Neural cell (in vitro differentiated cells): ENCODE data around the gene CCDC150. TPM values are rescaled to one million over a fixed set of nuclear protein-coding genes. Genes with fewer than 3 reads are reported as not detected.

ENCODE experiments used
- H2AFZ ChIP-seq: fragments of 200-600, 300-800 bp; sonication (generic), shearing (Covaris generic); 2 replicates; pipeline ENCODE4 v1.6.0; 2014; ENCODE audit warnings: low read depth, mild to moderate bottlenecking, antibody characterized with exemption, low read length, moderate library complexity
- H3F3A ChIP-seq: fragments of 200-600 bp; shearing (Covaris generic); 2 replicates; pipeline ENCODE4 v1.6.1; 2016; ENCODE audit warnings: mild to moderate bottlenecking, moderate library complexity, mixed read lengths, antibody characterized with exemption, low read length; ENCODE audit not compliant: insufficient read depth, poor library complexity, severe bottlenecking
- H3K27ac ChIP-seq: fragments of 200-600, 300-800 bp; sonication (generic), shearing (Covaris generic); 2 replicates; pipeline ENCODE4 v1.5.1; 2014; ENCODE audit warnings: mild to moderate bottlenecking, low read length, moderate library complexity
- H3K27me3 ChIP-seq: fragments of 300-800, 200-600 bp; sonication (generic), shearing (Covaris generic); 2 replicates; pipeline ENCODE4 v1.6.0; 2014; ENCODE audit warnings: mild to moderate bottlenecking, low read depth, low read length, moderate library complexity; ENCODE audit not compliant: insufficient read depth
- H3K36me3 ChIP-seq: fragments of 300-800, 200-600 bp; sonication (generic), shearing (Covaris generic); 2 replicates; pipeline ENCODE4 v1.5.1; 2014; ENCODE audit warnings: mild to moderate bottlenecking, antibody characterized with exemption, low read length, moderate library complexity; ENCODE audit not compliant: insufficient read depth
- H3K4me2 ChIP-seq: fragments of 300-800, 200-600 bp; sonication (generic), shearing (Covaris generic); 2 replicates; pipeline ENCODE4 v1.6.0; 2014; ENCODE audit warnings: mild to moderate bottlenecking, low read length
- H3K4me3 ChIP-seq: fragments of 300-800, 200-600 bp; sonication (generic), shearing (Covaris generic); 2 replicates; pipeline ENCODE4 v1.5.1; 2014; ENCODE audit warnings: mild to moderate bottlenecking, low read length, moderate library complexity
- H3K79me2 ChIP-seq: fragments of 200-600 bp; shearing (Covaris generic); replicated peaks from 2 replicates; pipeline ENCODE4 v1.6.0; 2014; ENCODE audit warnings: mild to moderate bottlenecking, low read length, moderate library complexity; ENCODE audit not compliant: insufficient read depth
- H3K9ac ChIP-seq: fragments of 300-800, 200-600 bp; sonication (generic), shearing (Covaris generic); 2 replicates; pipeline ENCODE4 v1.6.1; 2016; ENCODE audit warnings: mild to moderate bottlenecking, low read length, mixed read lengths
- H3K9me2 ChIP-seq: fragments of 200-600 bp; shearing (Covaris generic); 2 replicates; pipeline ENCODE4 v1.6.1; 2016; ENCODE audit warnings: mild to moderate bottlenecking, low read length, mixed read lengths; ENCODE audit not compliant: insufficient read depth
- H3K9me3 ChIP-seq: fragments of 200-600, 300-800 bp; sonication (generic), shearing (Covaris generic); 2 replicates; pipeline ENCODE4 v1.6.1; 2016; ENCODE audit warnings: mild to moderate bottlenecking, mixed run types, low read length, moderate library complexity, mixed read lengths
- H4K20me1 ChIP-seq: fragments of 200-600 bp; shearing (Covaris generic); 2 replicates; pipeline ENCODE4 v1.6.1; 2016; ENCODE audit warnings: mild to moderate bottlenecking, mixed run types; ENCODE audit not compliant: insufficient read depth
- CTCF ChIP-seq: fragments of 450-650 bp; IDR thresholded peaks from 2 replicates; pipeline ENCODE4 v1.5.1; 2014; ENCODE audit warnings: antibody characterized with exemption, mild to moderate bottlenecking, moderate library complexity; ENCODE audit not compliant: poor library complexity, severe bottlenecking
- EP300 ChIP-seq: fragments of 450-650 bp; conservative IDR thresholded peaks from 2 replicates; pipeline ENCODE4 v1.6.1; 2014; ENCODE audit warnings: antibody characterized with exemption, mild to moderate bottlenecking, moderate library complexity; ENCODE audit not compliant: poor library complexity, severe bottlenecking
- EZH2 ChIP-seq: fragments of 200-600, 300-800 bp; shearing (Covaris generic), sonication (generic); IDR thresholded peaks from 2 replicates; pipeline ENCODE4 v1.6.1; 2014; ENCODE audit warnings: antibody characterized with exemption, low read length, borderline replicate concordance, mild to moderate bottlenecking; ENCODE audit not compliant: insufficient read depth, poor library complexity, severe bottlenecking
- MXI1 ChIP-seq: fragments of 450-650 bp; conservative IDR thresholded peaks from 2 replicates; pipeline ENCODE4 v1.6.1; 2014; ENCODE audit warnings: antibody characterized with exemption, mild to moderate bottlenecking; ENCODE audit not compliant: poor library complexity, severe bottlenecking
- POLR2AphosphoS5 ChIP-seq: IDR thresholded peaks from 2 replicates; pipeline ENCODE4 v1.6.1; 2012
- RAD21 ChIP-seq: fragments of 450-650 bp; conservative IDR thresholded peaks from 2 replicates; pipeline ENCODE4 v1.6.1; 2014; ENCODE audit warnings: antibody characterized with exemption, mild to moderate bottlenecking, moderate library complexity
- SMC3 ChIP-seq: fragments of 450-650 bp; conservative IDR thresholded peaks from 2 replicates; pipeline ENCODE4 v1.6.1; 2014; ENCODE audit warnings: antibody characterized with exemption, mild to moderate bottlenecking, moderate library complexity; ENCODE audit not compliant: poor library complexity
- TAF1 ChIP-seq: IDR thresholded peaks from 2 replicates; pipeline ENCODE4 v1.6.1; 2012; ENCODE audit warnings: low read depth
- polyA plus RNA-seq: library from polyadenylated mRNA; depleted of rRNA; stranded (reverse); fragments of >200 nt; gene quantifications from 2 replicates; pipeline ENCODE4 v1.2.3, GENCODE V29; 2014
- TF ChIP-seq, protein P1 (sequence below): IDR thresholded peaks from 2 replicates; pipeline ENCODE4 v1.6.1; 2012; ENCODE audit warnings: borderline replicate concordance

The CCDC150 gene
- polyA plus RNA-seq, 1 donor from 2014 or later, result 0.57 TPM

GRCh38 chr2:196747400-196747799, 107.9 kb downstream of the CCDC150 start:
- H3F3A ChIP-seq, result no peaks in the 10 kb centered on the region
- H3K27me3 ChIP-seq, result no peaks in the 10 kb centered on the region
- no peak overlapping the region for H3K9ac ChIP-seq
- no peaks in the 10 kb centered on the region for H3K9me3 ChIP-seq
- H3K9me2 ChIP-seq, result no peaks in the 10 kb centered on the region
- H3K27ac ChIP-seq, result no peak overlapping the region
- no peaks in the 10 kb centered on the region for H3K79me2 ChIP-seq
- no peak overlapping the region for H3K4me2 ChIP-seq
- H3K36me3 ChIP-seq, result no peaks in the 10 kb centered on the region
- no peak overlapping the region for H3K4me3 ChIP-seq
- TF ChIP-seq POLR2AphosphoS5 (no peak), RAD21 (no peak), MXI1 (no peak), EP300 (no peak), TAF1 (no peak), CTCF (no peak), SMC3 (no peak), EZH2 (no peak)
- TF ChIP-seq, protein P1, sequence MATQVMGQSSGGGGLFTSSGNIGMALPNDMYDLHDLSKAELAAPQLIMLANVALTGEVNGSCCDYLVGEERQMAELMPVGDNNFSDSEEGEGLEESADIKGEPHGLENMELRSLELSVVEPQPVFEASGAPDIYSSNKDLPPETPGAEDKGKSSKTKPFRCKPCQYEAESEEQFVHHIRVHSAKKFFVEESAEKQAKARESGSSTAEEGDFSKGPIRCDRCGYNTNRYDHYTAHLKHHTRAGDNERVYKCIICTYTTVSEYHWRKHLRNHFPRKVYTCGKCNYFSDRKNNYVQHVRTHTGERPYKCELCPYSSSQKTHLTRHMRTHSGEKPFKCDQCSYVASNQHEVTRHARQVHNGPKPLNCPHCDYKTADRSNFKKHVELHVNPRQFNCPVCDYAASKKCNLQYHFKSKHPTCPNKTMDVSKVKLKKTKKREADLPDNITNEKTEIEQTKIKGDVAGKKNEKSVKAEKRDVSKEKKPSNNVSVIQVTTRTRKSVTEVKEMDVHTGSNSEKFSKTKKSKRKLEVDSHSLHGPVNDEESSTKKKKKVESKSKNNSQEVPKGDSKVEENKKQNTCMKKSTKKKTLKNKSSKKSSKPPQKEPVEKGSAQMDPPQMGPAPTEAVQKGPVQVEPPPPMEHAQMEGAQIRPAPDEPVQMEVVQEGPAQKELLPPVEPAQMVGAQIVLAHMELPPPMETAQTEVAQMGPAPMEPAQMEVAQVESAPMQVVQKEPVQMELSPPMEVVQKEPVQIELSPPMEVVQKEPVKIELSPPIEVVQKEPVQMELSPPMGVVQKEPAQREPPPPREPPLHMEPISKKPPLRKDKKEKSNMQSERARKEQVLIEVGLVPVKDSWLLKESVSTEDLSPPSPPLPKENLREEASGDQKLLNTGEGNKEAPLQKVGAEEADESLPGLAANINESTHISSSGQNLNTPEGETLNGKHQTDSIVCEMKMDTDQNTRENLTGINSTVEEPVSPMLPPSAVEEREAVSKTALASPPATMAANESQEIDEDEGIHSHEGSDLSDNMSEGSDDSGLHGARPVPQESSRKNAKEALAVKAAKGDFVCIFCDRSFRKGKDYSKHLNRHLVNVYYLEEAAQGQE, result no peak
- no peak overlapping the region for H2AFZ ChIP-seq
- no peaks in the 10 kb centered on the region for H4K20me1 ChIP-seq

- Histone ChIP-seq H3K27ac (no peak overlapping the region), H3K4me2 (no peak overlapping the region), H3K9ac (no peak overlapping the region), H3K9me2 (no peaks in the 10 kb centered on the region), H3K27me3 (no peaks in the 10 kb centered on the region), H3K9me3 (no peaks in the 10 kb centered on the region), H3K4me3 (no peak overlapping the region), H2AFZ (no peak overlapping the region), H3K79me2 (no peaks in the 10 kb centered on the region), H4K20me1 (no peaks in the 10 kb centered on the region), H3K36me3 (no peaks in the 10 kb centered on the region), H3F3A (no peaks in the 10 kb centered on the region)
- TF ChIP-seq CTCF, result no peak
- TF ChIP-seq EZH2, result no peak
- no peak for TF ChIP-seq SMC3
- no peak for TF ChIP-seq MXI1
- TF ChIP-seq POLR2AphosphoS5, result no peak
- TF ChIP-seq RAD21, result no peak
- no peak for TF ChIP-seq TAF1
Measured at GRCh38 chr2:196748123-196748522, 108.6 kb downstream of the CCDC150 start.
